IMR-90 (cell line): ENCODE results near the gene ANXA3. TPM values are rescaled to one million over a fixed set of nuclear protein-coding genes. Genes with fewer than 3 reads are reported as not detected.

ENCODE experiments used
- ATAC-seq: fragments of 200-7000 bp; cut with Tn5 transposase; 2 replicates; pipeline ENCODE4 v1.9.1; 2020; ENCODE audit warnings: low read depth, mild to moderate bottlenecking, moderate library complexity
- BruUV-seq: library from RNA; stranded (reverse); fragments of 400-500 nt; replicated peaks from 2 replicates; lab custom pipeline; 2021; lab: Mats Ljungman, UMichigan
- CTCF ChIA-PET: fragments of 300-600 bp; formaldehyde crosslinking; extraction: SDS; loops from one replicate; lab custom pipeline; 2021; ENCODE audit warnings: antibody characterized with exemption; lab: Yijun Ruan, JAX
- POLR2A ChIA-PET: fragments of 300-600 bp; sonication (Branson Sonifier 250); formaldehyde crosslinking; loops from one replicate; lab custom pipeline; 2022; ENCODE audit warnings: antibody characterized with exemption; ENCODE audit not compliant: unreplicated experiment; lab: Charles Lee
- DNase-seq: peaks from one replicate; pipeline ENCODE4 v3.0.0; 2013
- H2AFZ ChIP-seq: replicated peaks from 2 replicates; pipeline ENCODE3; 2013; ENCODE audit warnings: low read length, mild to moderate bottlenecking; ENCODE audit not compliant: poor library complexity
- H2AK5ac ChIP-seq: 2 replicates; pipeline ENCODE4 v1.6.1; 2013; ENCODE audit warnings: low read depth, low read length, inconsistent platforms
- H2AK9ac ChIP-seq: replicated peaks from 2 replicates; pipeline ENCODE3; 2013; ENCODE audit warnings: mild to moderate bottlenecking, low read depth, low read length, moderate library complexity; ENCODE audit not compliant: poor library complexity
- H2BK120ac ChIP-seq: 2 replicates; pipeline ENCODE4 v1.6.1; 2013; ENCODE audit warnings: low read depth, low read length, inconsistent platforms
- H2BK15ac ChIP-seq: 3 replicates; pipeline ENCODE4 v1.6.1; 2013; ENCODE audit warnings: low read depth, low read length, inconsistent platforms
- H2BK20ac ChIP-seq: 2 replicates; pipeline ENCODE4 v1.6.1; 2013; ENCODE audit warnings: low read depth, mild to moderate bottlenecking, inconsistent platforms, low read length, moderate library complexity
- H2BK5ac ChIP-seq: 2 replicates; pipeline ENCODE4 v1.6.1; 2013; ENCODE audit warnings: mild to moderate bottlenecking, low read depth, low read length, inconsistent platforms; ENCODE audit not compliant: poor library complexity, severe bottlenecking
- H3K14ac ChIP-seq: replicated peaks from 2 replicates; pipeline ENCODE4 v1.6.1; 2013; ENCODE audit warnings: low read depth, low read length, inconsistent platforms
- H3K18ac ChIP-seq: 2 replicates; pipeline ENCODE4 v1.6.1; 2013; ENCODE audit warnings: low read depth, low read length, control low read depth
- H3K23ac ChIP-seq: 2 replicates; pipeline ENCODE4 v1.6.1; 2013; ENCODE audit warnings: low read depth, low read length, inconsistent platforms
- H3K27ac ChIP-seq: 2 replicates; pipeline ENCODE4 v1.5.1; 2013; ENCODE audit warnings: mild to moderate bottlenecking, control low read depth, low read length; ENCODE audit not compliant: insufficient read depth
- H3K27me3 ChIP-seq: 2 replicates; pipeline ENCODE4 v1.6.1; 2013; ENCODE audit warnings: low read length; ENCODE audit not compliant: control insufficient read depth, insufficient read depth
- H3K36me3 ChIP-seq: 2 replicates; pipeline ENCODE4 v1.6.1; 2013; ENCODE audit warnings: low read length, mixed read lengths; ENCODE audit not compliant: control insufficient read depth, insufficient read depth
- H3K4ac ChIP-seq: 2 replicates; pipeline ENCODE4 v1.6.1; 2013; ENCODE audit warnings: low read depth, low read length, inconsistent platforms
- H3K4me1 ChIP-seq: 2 replicates; pipeline ENCODE4 v1.6.1; 2013; ENCODE audit warnings: low read length, mixed read lengths; ENCODE audit not compliant: control insufficient read depth, insufficient read depth
- H3K4me2 ChIP-seq: 2 replicates; pipeline ENCODE4 v1.6.1; 2013; ENCODE audit warnings: low read depth, mild to moderate bottlenecking, control low read depth, low read length, moderate library complexity
- H3K4me3 ChIP-seq: 2 replicates; pipeline ENCODE4 v1.5.1; 2013; ENCODE audit warnings: low read depth, mild to moderate bottlenecking, control low read depth, low read length, moderate library complexity; ENCODE audit not compliant: insufficient read depth
- H3K56ac ChIP-seq: 2 replicates; pipeline ENCODE4 v1.6.1; 2013; ENCODE audit warnings: low read length, inconsistent platforms; ENCODE audit not compliant: insufficient read depth; ENCODE audit errors: extremely low read depth
- H3K79me1 ChIP-seq, 2 experiments: 2 replicates each; pipeline ENCODE4 v1.6.1; 2013; ENCODE audit warnings: low read length in 2 of 2, inconsistent platforms in 1 of 2, low read depth in 1 of 2
- H3K9ac ChIP-seq: 2 replicates; pipeline ENCODE4 v1.6.1; 2013; ENCODE audit warnings: low read depth, low read length, control low read depth
- H3K9me1 ChIP-seq: 2 replicates; pipeline ENCODE4 v1.6.1; 2013; ENCODE audit warnings: low read length, inconsistent platforms; ENCODE audit not compliant: insufficient read depth
- H3K9me3 ChIP-seq: 2 replicates; pipeline ENCODE4 v1.6.1; 2013; ENCODE audit warnings: low read length; ENCODE audit not compliant: control insufficient read depth, insufficient read depth
- H4K20me1 ChIP-seq: 2 replicates; pipeline ENCODE4 v1.6.1; 2013; ENCODE audit warnings: low read length, inconsistent platforms; ENCODE audit not compliant: insufficient read depth
- H4K5ac ChIP-seq: 2 replicates; pipeline ENCODE4 v1.6.1; 2013; ENCODE audit warnings: mild to moderate bottlenecking, low read depth, low read length, control low read depth
- H4K8ac ChIP-seq, 2 experiments: 2 replicates each; pipeline ENCODE4 v1.6.1; 2013; ENCODE audit warnings: low read depth in 2 of 2, low read length in 2 of 2, control low read depth in 1 of 2, inconsistent platforms in 1 of 2
- H4K91ac ChIP-seq: 2 replicates; pipeline ENCODE4 v1.6.1; 2013; ENCODE audit warnings: low read depth, low read length, inconsistent platforms; ENCODE audit not compliant: insufficient read depth
- BHLHE40 ChIP-seq: fragments of 150-350 bp; IDR thresholded peaks from 2 replicates; pipeline ENCODE4 v1.6.1; 2016; ENCODE audit warnings: mild to moderate bottlenecking, low read depth, low read length
- CEBPB ChIP-seq: IDR thresholded peaks from 2 replicates; pipeline ENCODE4 v1.6.1; 2012; ENCODE audit warnings: low read depth, low read length, improper control_type of control experiment
- FOS ChIP-seq: fragments of 150-350 bp; IDR thresholded peaks from 2 replicates; pipeline ENCODE4 v1.6.1; 2016; ENCODE audit warnings: low read depth, low read length
- RAD21 ChIP-seq: IDR thresholded peaks from 2 replicates; pipeline ENCODE4 v1.6.1; 2012; ENCODE audit warnings: low read length, improper control_type of control experiment
- WGBS, 2 experiments: methylation state at CpG; one replicate each; pipeline versions ENCODE4 v1.1.5 to v1.1.7; 2013; ENCODE audit warnings: missing lambda C conversion rate in 2 of 2; ENCODE audit not compliant: insufficient read length in 1 of 2; ENCODE audit errors: extremely low coverage in 2 of 2; 5-methylcytosine and 5-hydroxymethylcytosine counted together
- dilution Hi-C: fragments of 300-500 bp; cut with HindIII; formaldehyde crosslinking; loops from one replicate; pipeline ENCODE4 v1.14.3; 2018; ENCODE audit warnings: low sequenced_read_pairs; ENCODE audit not compliant: unreplicated experiment
- in situ Hi-C: fragments of 300-500 bp; cut with MboI; formaldehyde crosslinking; loops from 3 replicates; pipeline ENCODE4 v1.14.3; 2019; ENCODE audit warnings: low sequenced_read_pairs, inconsistent platforms, mixed read lengths
- intact Hi-C: fragments of 100-400 bp; cut with micrococcal nuclease; formaldehyde crosslinking; loops from 2 replicates; pipeline ENCODE4 v1.10.0; 2022
- polyA plus RNA-seq, 3 experiments: library from polyadenylated mRNA; depleted of rRNA; stranded (reverse); fragments of >200 nt; gene quantifications; 2 replicates each; pipeline ENCODE4 v1.2.3, GENCODE V29; 2012; ENCODE audit warnings: low replicate concordance in 1 of 3
- total RNA-seq: library from RNA; depleted of rRNA; stranded (reverse); fragments of >200 nt; gene quantifications from 2 replicates; pipeline ENCODE4 v1.2.3, GENCODE V29; 2012

Gene ANXA3
- total and polyA plus RNA-seq, 2 of the 4 experiments (the other 2 are of a cell fraction), result 4.2 to 5.0 TPM

DNA sequence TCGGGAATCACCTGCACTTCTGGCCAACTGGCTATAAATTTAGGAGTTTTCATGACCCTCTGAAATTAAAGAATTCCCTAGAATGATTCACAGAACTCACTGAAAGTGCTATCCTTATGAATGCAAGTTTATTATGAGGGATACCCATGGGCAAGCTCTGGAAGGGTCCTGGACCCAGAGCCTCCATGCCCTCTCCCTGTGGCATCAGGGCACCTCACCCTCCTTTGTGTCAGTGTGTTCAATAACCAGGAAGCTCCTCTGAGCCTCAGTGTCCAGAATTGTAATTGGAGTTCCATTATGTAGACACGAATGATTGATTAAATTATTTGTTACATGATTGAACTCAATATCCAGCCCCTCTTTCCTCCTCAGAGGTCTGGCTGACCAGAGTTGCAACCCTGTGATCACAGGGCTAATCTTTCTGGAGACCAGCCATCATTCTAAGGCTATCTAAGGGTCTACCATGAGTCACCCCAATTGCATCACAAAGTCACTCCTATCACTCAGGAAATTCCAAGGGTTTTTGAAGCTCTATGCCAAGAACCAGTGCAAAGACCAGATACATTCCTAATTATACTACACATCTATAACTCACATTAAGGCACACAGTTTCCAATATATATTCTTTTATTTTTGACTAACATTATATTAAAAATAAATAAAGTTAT lies 8.9 kb downstream of the ANXA3 start:
- no TSS peak for BruUV-seq
- peak overlapping the region; percentile 88 for H4K91ac ChIP-seq
- H3K9ac ChIP-seq, result no peak overlapping the region; the same call in 1 of the 2 replicates
- CTCF ChIA-PET, result no interaction called here
- peak overlapping the region; percentile 96 for H2BK20ac ChIP-seq
- H3K4ac ChIP-seq, result peak overlapping the region; percentile 93
- H3K18ac ChIP-seq, result peak overlapping the region; percentile 83
- H3K79me1 ChIP-seq, result peaks cover 0 to 6% of the 10 kb centered on the region in 2 experiments; a peak in 1 of 4 replicates
- H3K4me1 ChIP-seq, result peaks cover 17% of the 10 kb centered on the region
- 100% methylated on average over 1 of the region's 2 CpGs; no CpG with 5 or more reads in 1 of the 2 experiments for WGBS, 2 experiments
- ATAC-seq (peak; percentile 65), DNase-seq (peak; percentile 94)
- H2BK120ac ChIP-seq, result peak overlapping the region; percentile 95
- H3K27me3 ChIP-seq, result no peaks in the 10 kb centered on the region
- H2BK5ac ChIP-seq, result peak overlapping the region; percentile 77
- H4K20me1 ChIP-seq, result no peaks in the 10 kb centered on the region
- H2AK5ac ChIP-seq, result peak overlapping the region; percentile 84
- dilution Hi-C loops (no loop called here), intact Hi-C loops (no loop called here), in situ Hi-C loops (no loop called here)
- H3K23ac ChIP-seq, result peak overlapping the region; percentile 84
- peak overlapping the region; percentile 59 to 90 for H4K8ac ChIP-seq
- no peaks in the 10 kb centered on the region for H3K9me3 ChIP-seq
- H3K14ac ChIP-seq, result peak overlapping the region; percentile 77
- H3K4me3 ChIP-seq, result no peak overlapping the region
- peak; percentile 84 for TF ChIP-seq FOS
- no peak for TF ChIP-seq RAD21
- peak; percentile 95 for TF ChIP-seq CEBPB
- TF ChIP-seq BHLHE40, result peak; percentile 39; the same call in 1 of the 2 replicates
- H3K27ac ChIP-seq, result peak overlapping the region; percentile 50; the same call in 1 of the 2 replicates
- peak overlapping the region; percentile 19; the same call in 1 of the 2 replicates for H3K4me2 ChIP-seq
- H3K56ac ChIP-seq, result peak overlapping the region; percentile 58
- POLR2A ChIA-PET, result no interaction called here
- no peaks in the 10 kb centered on the region for H3K36me3 ChIP-seq
- H2BK15ac ChIP-seq, result peak overlapping the region; percentile 79; the same call in 1 of the 3 replicates
- peak overlapping the region; percentile 28 for H2AK9ac ChIP-seq
- peaks cover 12% of the 10 kb centered on the region for H3K9me1 ChIP-seq
- H4K5ac ChIP-seq, result peak overlapping the region; percentile 78
- H2AFZ ChIP-seq, result peak overlapping the region; percentile 58
